HepG2 (cell line): ENCODE measurements around the gene CDC14B. TPM values are rescaled to one million over a fixed set of nuclear protein-coding genes. Genes with fewer than 3 reads are reported as not detected.

ENCODE experiments used
- ATAC-seq: fragments of 200-7000 bp; cut with Tn5 transposase; 3 replicates; pipeline ENCODE4 v1.9.1; 2020; ENCODE audit warnings: mild to moderate bottlenecking, moderate library complexity
- BruUV-seq: library from RNA; stranded (reverse); fragments of 400-500 nt; replicated peaks from 2 replicates; lab custom pipeline; 2021; lab: Mats Ljungman, UMichigan
- CTCF ChIA-PET: fragments of 300-600 bp; formaldehyde crosslinking; extraction: SDS; loops from one replicate; lab custom pipeline; 2021; ENCODE audit warnings: low total read pairs, inconsistent platforms, low intra/inter-chr PET ratio; lab: Yijun Ruan, JAX
- POLR2A ChIA-PET: fragments of 350-600 bp; sonication (Branson Sonifier 250); formaldehyde crosslinking; loops from one replicate; lab custom pipeline; 2020; ENCODE audit warnings: antibody characterized with exemption, inconsistent platforms; lab: Yijun Ruan, JAX
- DNase-seq: peaks from one replicate; pipeline ENCODE4 v3.0.0-alpha.2; 2015; ENCODE audit warnings: low spot score
- FAIRE-seq: peaks from 3 replicates; lab custom pipeline; 2011; peaks lifted over from hg19 to GRCh38; lab: Jason Lieb, UNC
- H2AFZ ChIP-seq: one replicate; pipeline ENCODE4 v1.6.1; 2011; ENCODE audit warnings: low read length, inconsistent platforms
- H3K27ac ChIP-seq: fragments of 300-600 bp; 3 replicates; pipeline ENCODE4 v1.8.0; 2011; ENCODE audit warnings: mixed run types, mild to moderate bottlenecking, mixed read lengths, low read length, inconsistent platforms; ENCODE audit not compliant: insufficient read depth; ENCODE audit errors: extremely low read length
- H3K27me3 ChIP-seq, 2 experiments: fragments of 200-600 bp in 1 of 2; 2 replicates in 1 of 2; 3 replicates in 1 of 2; pipeline versions ENCODE4 v1.6.0 to v1.8.0; 2011; ENCODE audit warnings: low read length in 2 of 2, mild to moderate bottlenecking in 2 of 2, moderate library complexity in 2 of 2, inconsistent platforms in 1 of 2; ENCODE audit not compliant: insufficient read depth in 2 of 2, control insufficient read depth in 1 of 2
- H3K36me3 ChIP-seq, 2 experiments: fragments of 200-600 bp in 1 of 2; replicated peaks in 1 of 2; 2 replicates in 1 of 2; 3 replicates in 1 of 2; pipeline versions ENCODE4 v1.5.1 to v1.8.0; 2011; ENCODE audit warnings: low read length in 2 of 2, inconsistent platforms in 1 of 2; ENCODE audit not compliant: insufficient read depth in 2 of 2, control insufficient read depth in 1 of 2
- H3K4me1 ChIP-seq: 2 replicates; pipeline ENCODE4 v1.5.1; 2012; ENCODE audit warnings: low read length, inconsistent platforms; ENCODE audit not compliant: insufficient read depth
- H3K4me2 ChIP-seq: 2 replicates; pipeline ENCODE4 v1.6.0; 2011; ENCODE audit warnings: low read depth, low read length, inconsistent platforms
- H3K4me3 ChIP-seq, 3 experiments: fragments of 200-600 bp in 1 of 3; sonication (generic), shearing (Covaris generic) in 1 of 3; replicated peaks in 1 of 3; 2 replicates each; pipeline ENCODE4 v1.5.1; 2011 to 2016; ENCODE audit warnings: low read length in 3 of 3, inconsistent platforms in 2 of 3, low read depth in 2 of 3, mild to moderate bottlenecking in 2 of 3, control low read depth in 1 of 3, mixed read lengths in 1 of 3; ENCODE audit not compliant: insufficient read depth in 1 of 3
- H3K79me2 ChIP-seq: one replicate; pipeline ENCODE4 v1.6.1; 2011; ENCODE audit warnings: low read length, inconsistent platforms; ENCODE audit not compliant: insufficient read depth
- H3K9ac ChIP-seq: 2 replicates; pipeline ENCODE4 v1.6.0; 2011; ENCODE audit warnings: mild to moderate bottlenecking, low read depth, low read length, inconsistent platforms; ENCODE audit not compliant: insufficient read depth
- H3K9me3 ChIP-seq: 2 replicates; pipeline ENCODE4 v1.5.1; 2012; ENCODE audit warnings: mild to moderate bottlenecking, low read length
- H4K20me1 ChIP-seq: 2 replicates; pipeline ENCODE4 v1.6.0; 2011; ENCODE audit warnings: inconsistent platforms, mild to moderate bottlenecking, low read length, moderate library complexity; ENCODE audit not compliant: insufficient read depth
- ARNT ChIP-seq: fragments of 450-650 bp; IDR thresholded peaks from 2 replicates; pipeline ENCODE4 v1.6.1; 2017
- JARID2 ChIP-seq: sonication (generic); formaldehyde crosslinking; IDR thresholded peaks from 2 replicates; pipeline ENCODE4 v1.8.1; 2023; ENCODE audit warnings: missing genetic modification reagents, inconsistent platforms; ENCODE audit not compliant: insufficient replicate concordance
- JDP2 ChIP-seq: sonication (generic); formaldehyde crosslinking; IDR thresholded peaks from 2 replicates; pipeline ENCODE4 v1.8.1; 2022; ENCODE audit warnings: missing genetic modification reagents, borderline replicate concordance
- MXI1 ChIP-seq: IDR thresholded peaks from 3 replicates; pipeline ENCODE4 v1.6.1; 2012; ENCODE audit warnings: low read depth, low read length, inconsistent platforms, borderline replicate concordance
- NAIF1 ChIP-seq: sonication (generic); formaldehyde crosslinking; IDR thresholded peaks from 2 replicates; pipeline ENCODE4 v1.5.0; 2020; ENCODE audit warnings: mild to moderate bottlenecking, missing genetic modification reagents, borderline replicate concordance
- PAF1 ChIP-seq: IDR thresholded peaks from 2 replicates; pipeline ENCODE4 v1.6.1; 2016; ENCODE audit warnings: missing genetic modification reagents, missing compliant biosample characterization
- RBM22 ChIP-seq: fragments of 200-400 bp; formaldehyde crosslinking; optimal IDR thresholded peaks from 2 replicates; pipeline ENCODE3; 2017; ENCODE audit warnings: mild to moderate bottlenecking, low read length, moderate library complexity
- SALL1 ChIP-seq: sonication (generic); formaldehyde crosslinking; IDR thresholded peaks from 2 replicates; pipeline ENCODE4 v1.8.0; 2022; ENCODE audit warnings: mild to moderate bottlenecking, missing genetic modification reagents
- SRSF1 ChIP-seq: fragments of 200-400 bp; formaldehyde crosslinking; optimal IDR thresholded peaks from 2 replicates; pipeline ENCODE3; 2017; ENCODE audit warnings: mild to moderate bottlenecking, low read depth, low read length, moderate library complexity
- SRY ChIP-seq: sonication (generic); formaldehyde crosslinking; IDR thresholded peaks from 2 replicates; pipeline ENCODE4 v1.8.0; 2022; ENCODE audit warnings: mild to moderate bottlenecking, missing genetic modification reagents
- ZNF430 ChIP-seq: sonication (generic); formaldehyde crosslinking; IDR thresholded peaks from 2 replicates; pipeline ENCODE4 v1.9.0; 2021; ENCODE audit warnings: mild to moderate bottlenecking, missing genetic modification reagents
- ZNF629 ChIP-seq: sonication (generic); formaldehyde crosslinking; conservative IDR thresholded peaks from 2 replicates; pipeline ENCODE4 v1.5.0; 2020; ENCODE audit warnings: missing genetic modification reagents
- ZNF747 ChIP-seq: sonication (generic); formaldehyde crosslinking; IDR thresholded peaks from 2 replicates; pipeline ENCODE4 v1.8.1; 2023; ENCODE audit warnings: missing genetic modification reagents, mild to moderate bottlenecking, borderline replicate concordance
- ZNF792 ChIP-seq: IDR thresholded peaks from 2 replicates; pipeline ENCODE4 v1.6.1; 2016
- WGBS: methylation state at CpG from one replicate; pipeline ENCODE4 v1.1.6; 2017; ENCODE audit warnings: low lambda C conversion rate; 5-methylcytosine and 5-hydroxymethylcytosine counted together
- in situ Hi-C: cut with HindIII; loops from 2 replicates; pipeline ENCODE4 v1.10.0; 2017; ENCODE audit warnings: low pct_unique_long_range_greater_than_20kb; ENCODE audit not compliant: extremely low pct_ligation_motif_present
- intact Hi-C: fragments of 100-400 bp; cut with micrococcal nuclease; formaldehyde crosslinking; loops from one replicate; pipeline ENCODE4 v1.10.0; 2022; ENCODE audit not compliant: unreplicated experiment
- polyA plus RNA-seq, 8 experiments: library from polyadenylated mRNA; depleted of rRNA in 3 of 8; stranded (reverse) in 7 of 8; unstranded in 1 of 8; fragments of >200 nt; fragmentation: Illumina TruSeq in 4 of 8; extraction: Trizol in 4 of 8; gene quantifications; 2 replicates each; pipeline versions ENCODE4 v1.2.1 to v1.2.3, GENCODE V29; 2011 to 2016; ENCODE audit warnings: low read depth in 4 of 8, missing spikeins in 1 of 8, mixed read lengths in 1 of 8; ENCODE audit not compliant: insufficient read depth in 1 of 8
- total RNA-seq, 5 experiments: library from RNA; depleted of rRNA; stranded (reverse); fragments of >200 nt; fragmentation: Illumina TruSeq; extraction: Trizol; gene quantifications; 2 replicates each; pipeline ENCODE4 v1.2.3, GENCODE V29; 2016; ENCODE audit warnings: low read depth in 1 of 5
- TF ChIP-seq, protein P1 (sequence below): sonication (generic); formaldehyde crosslinking; IDR thresholded peaks from 2 replicates; pipeline ENCODE4 v1.5.1; 2020; ENCODE audit warnings: mild to moderate bottlenecking, missing genetic modification reagents, moderate library complexity
- TF ChIP-seq, protein P2 (sequence below): IDR thresholded peaks from 2 replicates; pipeline ENCODE4 v1.6.1; 2016; ENCODE audit warnings: missing compliant biosample characterization, missing genetic modification reagents, borderline replicate concordance
- TF ChIP-seq, protein P3 (sequence below): sonication (generic); formaldehyde crosslinking; IDR thresholded peaks from 2 replicates; pipeline ENCODE4 v1.8.0; 2022; ENCODE audit warnings: mild to moderate bottlenecking, missing genetic modification reagents, moderate library complexity
- TF ChIP-seq, protein P4 (sequence below): sonication (generic); formaldehyde crosslinking; IDR thresholded peaks from 2 replicates; pipeline ENCODE4 v1.4.0; 2020; ENCODE audit warnings: missing genetic modification reagents
- TF ChIP-seq, protein P5 (sequence below): sonication (generic); formaldehyde crosslinking; IDR thresholded peaks from 2 replicates; pipeline ENCODE4 v1.4.0; 2020; ENCODE audit warnings: mild to moderate bottlenecking, missing genetic modification reagents

The CDC14B gene
- total and polyA plus RNA-seq, 2 of the 13 experiments (the other 11 are each of a cell fraction or from before 2014, with no cell fraction given), result 25.8 to 33.3 TPM

DNA sequence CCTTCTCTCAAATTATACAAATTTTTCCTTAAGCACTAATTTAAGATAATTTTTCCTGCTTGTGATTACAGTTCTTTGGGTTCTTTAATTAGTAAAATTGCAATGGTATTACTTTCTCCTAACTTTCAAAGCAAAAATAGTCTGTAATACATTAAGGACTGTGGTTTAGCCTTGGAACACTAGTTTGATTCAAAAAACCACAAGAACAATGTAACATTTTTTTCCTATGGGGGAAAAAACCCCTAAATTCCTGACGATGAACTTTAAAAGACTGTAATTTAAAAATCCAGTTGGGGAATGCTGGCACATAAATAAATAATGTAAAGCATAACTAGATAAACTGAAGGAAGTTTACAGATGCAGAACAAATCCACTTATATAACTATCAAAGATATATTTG lies 65.3 kb downstream of the CDC14B start:
- Histone ChIP-seq H3K79me2 (peaks cover 7% of the 10 kb centered on the region), H3K9ac (no peak overlapping the region), H3K4me3 (no peak overlapping the region), H3K4me1 (peaks cover 44% of the 10 kb centered on the region), H4K20me1 (no peaks in the 10 kb centered on the region), H3K36me3 (peaks cover 1 to 24% of the 10 kb centered on the region in 2 experiments; a peak in 1 of 5 replicates), H3K4me2 (no peak overlapping the region), H2AFZ (no peak overlapping the region), H3K9me3 (no peaks in the 10 kb centered on the region), H3K27me3 (no peaks in the 10 kb centered on the region), H3K27ac (no peak overlapping the region)
- DNase-seq (no peak), ATAC-seq (no peak), FAIRE-seq (no peak)
- no TSS peak for BruUV-seq
- 100% methylated on average over 1 of the region's 1 CpG for WGBS
- in situ Hi-C loops (no loop called here), intact Hi-C loops (no loop called here)
- TF ChIP-seq SALL1 (CRISPR knock-in tag) (no peak), ZNF747 (no peak), RBM22 (no peak), SRY (CRISPR knock-in tag) (no peak), SRSF1 (no peak), MXI1 (no peak), ZNF629 (CRISPR knock-in tag) (no peak), NAIF1 (no peak), ARNT (no peak), JARID2 (CRISPR knock-in tag) (no peak), PAF1 (CRISPR knock-in tag) (no peak), ZNF792 (CRISPR knock-in tag) (no peak), JDP2 (CRISPR knock-in tag) (no peak), ZNF430 (CRISPR knock-in tag) (no peak)
- TF ChIP-seq, protein P1, sequence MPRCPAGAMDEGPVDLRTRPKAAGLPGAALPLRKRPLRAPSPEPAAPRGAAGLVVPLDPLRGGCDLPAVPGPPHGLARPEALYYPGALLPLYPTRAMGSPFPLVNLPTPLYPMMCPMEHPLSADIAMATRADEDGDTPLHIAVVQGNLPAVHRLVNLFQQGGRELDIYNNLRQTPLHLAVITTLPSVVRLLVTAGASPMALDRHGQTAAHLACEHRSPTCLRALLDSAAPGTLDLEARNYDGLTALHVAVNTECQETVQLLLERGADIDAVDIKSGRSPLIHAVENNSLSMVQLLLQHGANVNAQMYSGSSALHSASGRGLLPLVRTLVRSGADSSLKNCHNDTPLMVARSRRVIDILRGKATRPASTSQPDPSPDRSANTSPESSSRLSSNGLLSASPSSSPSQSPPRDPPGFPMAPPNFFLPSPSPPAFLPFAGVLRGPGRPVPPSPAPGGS (CRISPR knock-in tag), result no peak
- TF ChIP-seq, protein P2, sequence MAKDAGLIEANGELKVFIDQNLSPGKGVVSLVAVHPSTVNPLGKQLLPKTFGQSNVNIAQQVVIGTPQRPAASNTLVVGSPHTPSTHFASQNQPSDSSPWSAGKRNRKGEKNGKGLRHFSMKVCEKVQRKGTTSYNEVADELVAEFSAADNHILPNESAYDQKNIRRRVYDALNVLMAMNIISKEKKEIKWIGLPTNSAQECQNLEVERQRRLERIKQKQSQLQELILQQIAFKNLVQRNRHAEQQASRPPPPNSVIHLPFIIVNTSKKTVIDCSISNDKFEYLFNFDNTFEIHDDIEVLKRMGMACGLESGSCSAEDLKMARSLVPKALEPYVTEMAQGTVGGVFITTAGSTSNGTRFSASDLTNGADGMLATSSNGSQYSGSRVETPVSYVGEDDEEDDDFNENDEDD (CRISPR knock-in tag), result no peak
- TF ChIP-seq, protein P3, sequence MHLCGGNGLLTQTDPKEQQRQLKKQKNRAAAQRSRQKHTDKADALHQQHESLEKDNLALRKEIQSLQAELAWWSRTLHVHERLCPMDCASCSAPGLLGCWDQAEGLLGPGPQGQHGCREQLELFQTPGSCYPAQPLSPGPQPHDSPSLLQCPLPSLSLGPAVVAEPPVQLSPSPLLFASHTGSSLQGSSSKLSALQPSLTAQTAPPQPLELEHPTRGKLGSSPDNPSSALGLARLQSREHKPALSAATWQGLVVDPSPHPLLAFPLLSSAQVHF (CRISPR knock-in tag), result no peak
- TF ChIP-seq, protein P4, sequence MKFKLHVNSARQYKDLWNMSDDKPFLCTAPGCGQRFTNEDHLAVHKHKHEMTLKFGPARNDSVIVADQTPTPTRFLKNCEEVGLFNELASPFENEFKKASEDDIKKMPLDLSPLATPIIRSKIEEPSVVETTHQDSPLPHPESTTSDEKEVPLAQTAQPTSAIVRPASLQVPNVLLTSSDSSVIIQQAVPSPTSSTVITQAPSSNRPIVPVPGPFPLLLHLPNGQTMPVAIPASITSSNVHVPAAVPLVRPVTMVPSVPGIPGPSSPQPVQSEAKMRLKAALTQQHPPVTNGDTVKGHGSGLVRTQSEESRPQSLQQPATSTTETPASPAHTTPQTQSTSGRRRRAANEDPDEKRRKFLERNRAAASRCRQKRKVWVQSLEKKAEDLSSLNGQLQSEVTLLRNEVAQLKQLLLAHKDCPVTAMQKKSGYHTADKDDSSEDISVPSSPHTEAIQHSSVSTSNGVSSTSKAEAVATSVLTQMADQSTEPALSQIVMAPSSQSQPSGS (CRISPR knock-in tag), result no peak
- TF ChIP-seq, protein P5, sequence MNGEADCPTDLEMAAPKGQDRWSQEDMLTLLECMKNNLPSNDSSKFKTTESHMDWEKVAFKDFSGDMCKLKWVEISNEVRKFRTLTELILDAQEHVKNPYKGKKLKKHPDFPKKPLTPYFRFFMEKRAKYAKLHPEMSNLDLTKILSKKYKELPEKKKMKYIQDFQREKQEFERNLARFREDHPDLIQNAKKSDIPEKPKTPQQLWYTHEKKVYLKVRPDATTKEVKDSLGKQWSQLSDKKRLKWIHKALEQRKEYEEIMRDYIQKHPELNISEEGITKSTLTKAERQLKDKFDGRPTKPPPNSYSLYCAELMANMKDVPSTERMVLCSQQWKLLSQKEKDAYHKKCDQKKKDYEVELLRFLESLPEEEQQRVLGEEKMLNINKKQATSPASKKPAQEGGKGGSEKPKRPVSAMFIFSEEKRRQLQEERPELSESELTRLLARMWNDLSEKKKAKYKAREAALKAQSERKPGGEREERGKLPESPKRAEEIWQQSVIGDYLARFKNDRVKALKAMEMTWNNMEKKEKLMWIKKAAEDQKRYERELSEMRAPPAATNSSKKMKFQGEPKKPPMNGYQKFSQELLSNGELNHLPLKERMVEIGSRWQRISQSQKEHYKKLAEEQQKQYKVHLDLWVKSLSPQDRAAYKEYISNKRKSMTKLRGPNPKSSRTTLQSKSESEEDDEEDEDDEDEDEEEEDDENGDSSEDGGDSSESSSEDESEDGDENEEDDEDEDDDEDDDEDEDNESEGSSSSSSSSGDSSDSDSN (CRISPR knock-in tag), result no peak
- ChIA-PET POLR2A (no interaction called here), CTCF (no interaction called here)
